Umbilical cord (tissue), 2 donors: ENCODE results near the gene PDE6B. TPM values are rescaled to one million over a fixed set of nuclear protein-coding genes. Genes with fewer than 3 reads are reported as not detected.
"Not testable (repeated sequence)": the region's sequence is repeated elsewhere in the genome, so short reads cannot be mapped to it uniquely, and the experiment has no call there.

Experiments
- DNase-seq: peaks from one replicate; pipeline ENCODE4 v3.0.0-alpha.2; 2015; ENCODE audit warnings: low spot score
- total RNA-seq: library from RNA; depleted of rRNA; stranded (reverse); fragments of >200 nt; gene quantifications from one replicate; pipeline ENCODE4 v1.2.3, GENCODE V29; 2014; ENCODE audit warnings: low replicate concordance; ENCODE audit not compliant: insufficient read depth

Gene PDE6B
- total RNA-seq, 1 donor from 2014 or later = 7.0 TPM

DNA sequence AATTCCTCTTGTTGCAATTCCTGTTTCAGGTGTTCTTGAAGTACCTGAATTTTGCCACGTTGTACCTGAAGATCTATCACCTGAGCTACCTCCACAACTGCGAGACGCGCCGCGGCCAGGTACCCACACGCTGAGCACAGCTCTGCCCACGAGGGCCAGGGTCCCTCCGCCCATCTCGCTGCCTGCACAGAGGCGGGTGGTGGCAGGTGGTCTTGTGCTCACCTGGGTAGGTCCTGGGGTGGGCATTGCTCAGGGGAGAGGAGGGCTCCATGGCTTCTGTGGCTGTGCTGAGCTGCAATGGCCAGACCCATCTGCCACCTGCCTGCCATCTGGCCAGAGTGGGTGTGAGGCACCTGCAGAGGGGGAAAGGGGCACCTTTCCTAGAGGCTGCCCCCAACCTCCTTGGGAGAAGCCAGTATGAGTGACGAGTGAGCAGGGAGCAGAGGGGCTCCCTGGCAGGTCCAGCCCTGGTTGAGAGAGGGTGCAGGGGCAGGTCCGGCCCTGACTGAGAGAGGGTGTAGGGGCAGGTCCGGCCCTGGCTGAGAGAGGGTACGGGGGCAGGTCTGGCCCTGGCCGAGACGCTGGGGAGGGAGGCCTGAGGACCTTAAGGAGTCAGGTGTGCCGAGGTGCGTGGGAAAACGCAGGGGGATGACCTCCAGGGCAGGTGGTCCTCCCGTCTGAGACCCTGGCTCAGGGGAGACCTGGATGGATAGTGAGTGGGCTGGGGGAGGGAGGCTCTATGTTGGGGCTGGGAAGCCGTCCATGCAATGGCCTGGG is 10.7 kb downstream of the PDE6B start:
- DNase-seq = no peak

DNA sequence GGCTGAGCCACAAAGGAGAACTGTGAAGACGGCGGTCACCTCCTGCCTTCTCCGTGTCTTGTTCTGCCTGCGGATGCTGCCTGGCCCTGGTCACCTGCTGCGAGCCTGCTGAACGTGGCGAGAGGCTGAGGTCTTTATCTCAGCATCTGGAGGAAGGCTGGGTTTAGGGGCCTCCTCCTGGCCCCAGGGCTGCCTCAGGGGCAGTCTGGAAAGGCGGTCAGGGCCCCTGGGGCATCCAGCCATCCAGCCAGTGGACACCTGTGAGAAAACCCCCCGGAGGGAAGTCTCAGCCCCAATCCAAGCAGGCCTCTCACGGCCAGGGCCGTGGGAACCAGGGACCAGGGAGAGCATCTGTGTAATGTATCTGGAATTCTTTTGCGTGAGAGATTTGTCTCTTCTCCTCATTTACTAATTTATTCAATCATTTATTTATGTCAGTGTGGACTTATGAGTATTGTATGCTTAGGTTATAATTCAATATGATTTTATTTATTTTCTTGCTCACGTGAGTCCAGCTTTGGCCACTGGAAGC is 11.3 kb downstream of the PDE6B start:
- DNase-seq = no peak

DNA sequence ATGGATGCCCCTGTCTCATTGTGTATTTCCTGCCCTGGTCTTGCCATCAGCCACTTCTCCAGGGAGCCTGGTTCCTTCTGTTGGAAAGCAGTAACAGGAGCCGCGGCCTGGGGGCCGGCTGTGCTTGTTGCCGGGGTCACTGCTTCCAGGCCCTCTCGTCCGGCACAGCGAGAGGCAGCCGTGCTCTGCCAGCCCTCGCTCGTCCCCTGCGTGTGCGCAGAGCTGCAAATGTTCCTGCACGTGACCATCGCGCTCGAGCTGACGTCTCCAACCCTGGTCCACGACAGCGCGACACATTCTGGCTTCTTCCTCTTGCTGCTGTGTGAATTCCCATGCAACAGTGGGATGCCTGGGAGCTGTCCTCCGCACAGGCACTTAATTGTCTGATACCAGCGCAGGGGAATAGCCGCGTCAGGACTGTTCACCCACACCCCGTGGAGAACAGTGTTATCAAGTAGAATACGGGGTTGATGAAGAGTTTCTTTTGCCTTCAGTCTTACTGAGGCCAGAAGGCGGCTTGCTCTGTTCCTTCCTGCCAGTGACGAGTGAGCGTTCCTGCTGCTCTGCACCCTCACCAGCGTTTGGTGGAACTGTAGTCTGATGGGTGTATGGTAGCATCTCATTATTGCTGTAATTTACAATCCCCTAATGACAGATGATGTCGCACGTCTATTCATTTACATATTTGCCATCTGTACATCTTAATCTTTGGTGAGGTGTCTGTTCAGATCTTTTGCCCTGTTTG is 12.3 kb downstream of the PDE6B start:
- DNase-seq = no peak

DNA sequence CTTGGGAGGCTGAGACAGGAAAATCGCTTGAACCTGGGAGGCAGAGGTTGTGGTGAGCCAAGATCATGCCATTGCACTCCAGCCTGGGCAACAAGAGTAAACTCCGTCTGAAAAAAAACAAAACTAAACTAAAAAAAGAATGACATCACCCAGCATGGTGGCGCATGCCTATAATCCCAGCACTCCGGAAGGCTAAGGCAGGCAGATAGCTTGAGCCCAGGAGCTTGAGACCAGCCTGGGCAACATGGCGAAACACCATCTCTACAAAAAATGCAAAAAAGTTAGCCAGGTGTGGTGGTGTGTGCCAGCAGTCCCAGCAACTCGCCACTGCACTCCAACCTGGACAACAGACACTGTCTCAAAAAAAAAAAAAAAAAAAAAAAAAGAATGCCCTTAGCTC is 17.0 kb downstream of the PDE6B start:
- not testable (repeated sequence) for DNase-seq

GRCh38 chr4:646460-646859 is 21.1 kb downstream of the PDE6B start:
- no peak for DNase-seq

GRCh38 chr4:647481-647880 is 22.1 kb downstream of the PDE6B start:
- DNase-seq = no peak

DNA sequence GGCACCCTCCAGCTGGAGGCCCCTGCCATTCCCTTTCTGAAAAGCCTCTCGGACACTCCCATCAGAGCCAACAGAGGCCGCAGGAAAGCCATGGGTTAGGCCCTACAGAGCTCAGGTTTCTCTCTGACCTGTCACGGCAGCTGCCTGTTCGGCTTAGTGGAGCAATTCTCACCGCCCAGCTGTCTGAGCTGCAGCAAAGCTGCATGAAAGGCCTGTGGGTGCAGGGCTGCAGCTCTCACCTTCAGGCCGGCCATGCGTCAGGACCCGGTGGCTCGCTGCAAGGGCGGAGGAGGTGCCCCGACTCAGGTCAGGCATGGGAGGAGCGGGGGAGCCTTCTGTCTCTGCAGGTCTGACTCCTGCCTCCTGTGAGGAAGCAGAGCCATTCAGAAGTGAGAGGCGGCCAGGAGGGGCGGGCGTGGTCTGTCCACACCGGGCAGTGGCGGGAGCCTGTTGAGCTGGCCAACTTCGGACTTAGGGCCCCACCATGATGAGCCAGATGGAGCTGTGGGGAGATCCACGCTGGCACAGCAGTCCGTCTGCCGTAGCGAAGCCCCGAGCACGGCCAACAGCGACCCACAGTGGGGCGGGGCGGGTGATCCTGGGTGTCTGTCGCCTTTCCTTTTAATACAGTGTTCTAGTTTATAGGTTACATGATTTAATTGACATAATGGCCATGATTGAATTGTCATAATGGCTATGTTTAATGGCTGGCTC is 23.4 kb downstream of the PDE6B start:
- no peak for DNase-seq

DNA sequence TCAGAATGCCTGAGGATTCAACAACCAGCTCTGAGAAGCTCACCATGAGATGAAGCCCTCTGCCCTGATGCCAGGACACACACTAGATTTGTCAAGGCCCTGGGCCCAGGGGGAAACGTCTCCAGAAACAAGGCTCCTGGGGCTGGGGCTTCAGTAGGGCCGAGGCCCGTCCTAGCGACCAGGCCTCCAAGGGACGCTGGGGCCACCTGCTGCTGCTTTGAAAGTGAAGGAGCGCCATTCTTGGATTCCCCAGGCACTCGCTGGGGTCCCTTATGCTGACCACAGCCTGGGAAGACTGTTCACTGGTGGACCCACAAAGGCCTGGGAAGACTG is 23.9 kb downstream of the PDE6B start:
- no peak for DNase-seq

- DNase-seq = no peak
Measured at GRCh38 chr4:649751-650310, 24.5 kb downstream of the PDE6B start.

DNA sequence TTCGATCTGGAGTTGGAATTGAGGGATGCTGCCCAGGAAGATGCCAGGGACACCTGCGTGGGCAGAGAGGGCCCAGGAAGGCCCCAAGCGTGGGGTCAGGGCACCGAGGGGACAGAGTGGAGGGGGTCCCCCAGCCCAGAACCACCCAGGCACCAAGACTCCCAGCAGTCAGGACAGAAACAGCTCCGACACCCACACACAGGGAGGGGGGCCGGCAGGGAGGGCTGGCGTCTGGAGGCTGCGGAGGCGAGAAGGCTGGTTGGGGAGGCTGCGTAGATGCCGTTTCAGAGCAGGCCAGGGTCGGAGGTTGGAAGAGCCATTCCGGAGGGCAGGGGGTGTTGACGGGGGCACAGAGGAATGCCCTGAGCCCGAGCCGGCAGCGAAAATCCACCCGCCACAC is 25.1 kb downstream of the PDE6B start:
- DNase-seq = no peak

DNA sequence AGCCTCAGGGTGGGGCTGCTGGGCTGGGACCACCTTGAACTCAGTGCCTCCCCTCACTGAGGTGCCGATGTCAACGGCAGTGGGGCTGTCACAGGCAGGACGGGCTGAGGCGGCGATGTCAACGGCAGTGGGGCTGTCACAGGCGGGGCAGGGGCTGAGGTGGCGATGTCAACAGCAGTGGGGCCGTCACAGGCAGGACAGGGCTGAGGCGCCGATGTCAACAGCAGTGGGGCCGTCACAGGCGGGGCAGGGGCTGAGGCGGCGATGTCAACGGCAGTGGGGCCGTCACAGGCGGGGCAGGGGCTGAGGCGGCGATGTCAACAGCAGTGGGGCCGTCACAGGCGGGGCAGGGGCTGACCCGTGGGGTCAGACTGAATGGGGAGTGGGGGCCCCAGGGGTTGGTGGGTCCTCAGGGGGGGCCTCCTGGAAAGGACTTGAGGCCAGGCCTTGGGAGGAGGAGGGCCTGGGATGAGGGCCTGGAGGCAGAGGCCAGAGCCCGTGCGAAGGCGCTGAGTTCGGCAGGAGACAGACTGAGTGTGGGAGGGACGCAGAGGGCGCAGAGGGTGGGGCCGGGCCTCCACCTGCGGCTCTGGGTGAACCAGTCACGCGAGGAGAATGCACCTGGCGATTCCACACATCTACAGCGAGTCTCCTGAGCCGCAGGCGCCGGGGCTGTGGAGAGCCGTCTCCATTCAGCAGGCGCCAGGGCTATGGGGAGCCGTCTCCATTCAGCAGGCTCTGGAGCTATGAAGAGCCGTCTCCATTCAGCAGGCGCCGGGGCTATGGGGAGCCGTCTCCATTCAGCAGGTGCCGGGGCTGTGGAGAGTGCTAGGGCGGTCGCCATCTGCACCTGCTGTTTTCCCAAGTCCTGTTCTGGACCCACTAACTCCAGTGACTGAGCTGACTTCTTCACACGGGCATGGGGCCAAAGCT is 25.8 kb downstream of the PDE6B start:
- no peak for DNase-seq

DNA sequence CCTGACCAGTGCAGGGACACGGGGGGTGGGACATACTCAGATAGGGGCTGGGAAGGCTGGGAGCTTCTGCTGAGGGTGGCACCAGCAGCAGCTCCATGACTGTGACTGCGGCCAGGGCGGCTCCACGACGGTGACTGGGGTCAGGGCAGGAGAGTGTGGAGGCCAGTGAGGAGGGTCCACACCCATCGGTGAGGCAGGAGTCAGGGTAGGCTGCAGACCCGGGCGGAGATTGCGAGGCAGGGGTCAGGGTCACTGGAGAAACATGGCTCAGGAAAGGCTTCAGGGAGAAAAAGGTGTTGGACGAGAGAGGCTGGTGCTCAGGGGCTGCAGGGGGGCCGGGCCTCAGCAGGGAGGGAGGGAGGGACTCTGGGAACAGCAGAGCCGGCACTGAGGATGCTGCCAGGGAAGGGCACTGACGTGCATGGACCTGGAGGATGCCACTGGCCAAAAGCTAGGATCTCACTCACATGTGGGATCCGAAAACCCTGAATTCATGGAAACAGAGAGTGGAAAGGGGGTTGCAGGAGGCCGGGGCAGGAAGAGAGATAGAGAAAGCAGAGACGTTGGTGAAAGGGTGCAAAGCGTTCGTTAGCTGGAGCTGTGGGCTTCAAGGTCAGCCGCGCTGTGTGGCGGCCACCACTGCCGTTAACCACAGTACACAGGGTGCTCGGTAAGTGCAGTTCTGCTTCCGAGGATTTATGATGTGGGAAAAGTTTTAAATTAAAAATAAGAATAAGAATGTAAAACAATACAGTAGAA is 26.7 kb downstream of the PDE6B start:
- no peak for DNase-seq

DNA sequence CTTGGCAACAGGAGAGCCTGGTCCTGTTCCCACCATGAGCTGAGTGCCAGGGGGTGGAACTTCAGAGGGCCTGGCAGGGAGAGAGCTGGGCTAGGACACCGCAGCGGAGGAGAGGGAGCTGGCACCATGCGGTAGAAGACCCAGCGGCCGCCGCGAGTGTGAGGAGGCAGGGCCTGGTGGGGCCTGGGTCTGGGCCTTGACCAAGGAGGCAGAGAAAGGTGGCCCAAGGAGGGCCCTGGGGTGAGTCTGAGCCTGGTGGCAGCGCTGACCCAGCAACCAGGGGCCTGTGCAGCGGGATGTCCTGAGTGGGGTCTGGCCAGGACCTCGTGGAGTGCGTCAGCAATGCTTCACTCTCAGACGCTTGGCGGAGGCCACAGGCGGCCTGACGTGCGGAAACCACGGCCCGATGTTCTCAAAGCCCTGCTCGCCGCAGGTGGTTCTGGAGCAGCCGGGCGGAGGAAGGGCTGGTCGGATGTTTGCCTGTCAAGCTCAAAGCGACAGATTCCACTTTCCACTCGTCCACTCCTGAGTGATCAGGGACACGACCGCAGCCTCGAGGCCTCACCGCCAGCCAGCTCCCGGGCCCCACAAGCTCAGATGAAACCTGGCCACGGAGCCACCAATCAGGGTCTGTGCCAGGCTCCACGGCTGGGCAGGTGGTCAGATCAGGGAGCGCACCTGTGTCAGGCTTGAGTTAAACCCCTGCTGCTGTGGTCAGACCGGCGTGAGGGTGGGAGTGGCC is 27.9 kb downstream of the PDE6B start:
- no peak for DNase-seq

DNA sequence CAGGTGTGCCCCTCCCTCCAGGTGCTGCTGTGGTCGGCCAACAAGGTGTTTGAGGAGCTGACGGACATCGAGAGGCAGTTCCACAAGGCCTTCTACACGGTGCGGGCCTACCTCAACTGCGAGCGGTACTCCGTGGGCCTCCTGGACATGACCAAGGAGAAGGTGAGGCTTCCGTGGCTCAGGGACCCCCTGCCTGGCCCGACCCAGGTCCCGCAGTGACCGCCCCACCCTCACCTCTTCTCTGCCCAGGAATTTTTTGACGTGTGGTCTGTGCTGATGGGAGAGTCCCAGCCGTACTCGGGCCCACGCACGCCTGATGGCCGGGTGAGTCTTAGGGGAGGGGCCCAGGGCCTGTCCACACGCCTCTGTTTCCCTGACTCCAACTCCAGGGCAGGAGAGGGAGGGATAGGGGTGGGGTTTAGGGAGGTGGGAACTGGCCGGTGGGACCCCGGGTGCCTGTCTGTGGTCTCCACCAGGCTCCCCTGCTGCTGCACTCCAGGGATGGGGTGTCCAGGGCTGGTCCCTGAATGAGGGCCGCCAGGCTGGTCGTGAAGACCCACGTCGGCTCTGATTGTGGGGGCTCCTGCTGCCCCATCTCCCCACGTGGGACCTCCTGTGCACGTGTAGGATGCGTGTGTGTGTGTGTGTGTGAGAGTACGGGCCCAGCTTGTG is 28.6 kb downstream of the PDE6B start:
- DNase-seq = no peak

DNA sequence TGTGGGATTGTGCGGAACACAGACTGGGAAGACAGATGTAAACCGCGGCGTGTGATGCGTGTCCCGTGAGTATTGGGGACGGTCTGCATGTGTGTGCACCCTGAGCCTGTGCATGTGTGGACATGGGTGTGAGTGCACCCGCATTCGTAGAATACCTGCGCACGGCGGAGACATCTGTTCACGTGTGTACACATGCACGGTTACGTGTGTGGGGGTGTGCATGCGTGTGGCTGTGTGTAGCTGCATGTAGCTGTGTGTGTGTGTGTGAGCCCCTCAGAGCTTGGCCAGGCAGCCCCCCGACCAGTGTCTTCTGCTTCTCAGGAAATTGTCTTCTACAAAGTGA is 29.1 kb downstream of the PDE6B start:
- DNase-seq = no peak

DNA sequence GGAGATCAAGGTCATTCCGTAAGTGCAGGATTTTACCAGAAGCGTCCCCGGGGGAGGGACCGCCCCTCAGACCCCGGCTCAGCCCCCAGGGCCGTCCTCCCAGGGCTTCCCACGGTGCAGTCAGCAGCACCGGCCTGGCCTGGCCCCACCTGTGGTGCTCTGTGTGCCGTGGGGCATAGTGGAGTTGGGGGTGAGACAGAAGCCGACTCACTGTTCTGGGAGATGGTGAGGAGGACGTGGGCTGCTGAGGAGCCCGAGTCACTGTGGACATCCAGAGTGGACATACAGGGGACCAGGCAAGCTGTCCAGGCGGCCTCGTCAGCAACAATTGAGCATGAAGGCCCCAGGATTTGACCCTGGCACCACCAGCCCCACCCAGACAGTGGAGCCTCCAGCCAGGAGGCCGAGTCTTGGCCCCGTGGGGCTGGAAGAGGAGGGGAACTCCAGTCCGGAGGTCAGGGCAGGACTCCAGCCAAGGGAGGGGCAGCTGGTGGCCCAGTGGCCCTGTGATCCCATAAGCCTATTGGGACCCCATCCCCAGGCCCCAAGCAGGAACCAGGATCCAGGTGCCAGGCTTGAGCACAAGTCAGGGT is 29.6 kb downstream of the PDE6B start:
- no peak for DNase-seq

GRCh38 chr4:655464-656151 is 30.2 kb downstream of the PDE6B start:
- DNase-seq = no peak
